Stomach (tissue), 9 donors: Measurements from ENCODE around the gene SMIM30. TPM values are rescaled to one million over a fixed set of nuclear protein-coding genes. Genes with fewer than 3 reads are reported as not detected.

ENCODE experiments used
- DNase-seq, 2 donors: peaks; one replicate each; pipeline versions ENCODE4 v3.0.0 to v3.0.0-alpha.2; 2013 to 2019
- H3K27ac ChIP-seq, 5 donors: fragments of 200-600 bp in 4 of 5; sonication (generic) in 4 of 5; one replicate each; pipeline ENCODE4 v1.5.1; 2013 to 2019; ENCODE audit warnings: mild to moderate bottlenecking in 1 of 5, moderate library complexity in 1 of 5
- H3K27me3 ChIP-seq, 3 donors: fragments of 200-600 bp; sonication (generic); one replicate each; pipeline ENCODE4 v1.5.1; 2017 to 2019; ENCODE audit warnings: mixed run types in 1 of 3
- H3K36me3 ChIP-seq, 4 donors: fragments of 200-600 bp; sonication (generic); 1 replicate in 3 of 4; 2 replicates in 1 of 4; pipeline ENCODE4 v1.5.1; 2016 to 2019
- H3K4me1 ChIP-seq, 4 donors: fragments of 200-600 bp; sonication (generic); one replicate each; pipeline ENCODE4 v1.5.1; 2016 to 2019
- H3K4me3 ChIP-seq, 4 donors: fragments of 200-600 bp; sonication (generic) in 3 of 4; one replicate each; pipeline ENCODE4 v1.5.1; 2016 to 2019; ENCODE audit warnings: mild to moderate bottlenecking in 1 of 4
- H3K9me3 ChIP-seq, 4 donors: fragments of 200-600 bp; sonication (generic); one replicate each; pipeline ENCODE4 v1.5.1; 2016 to 2019
- EP300 ChIP-seq: sonication (generic); formaldehyde crosslinking; IDR thresholded peaks from one replicate; pipeline ENCODE4 v1.6.1; 2017; ENCODE audit warnings: antibody characterized with exemption
- POLR2A ChIP-seq, 4 donors: fragments of 450-650 bp; IDR thresholded peaks; one replicate each; pipeline ENCODE4 v1.6.1; 2016; ENCODE audit warnings: antibody characterized with exemption in 4 of 4, control low read depth in 2 of 4, mild to moderate bottlenecking in 1 of 4, moderate library complexity in 1 of 4
- POLR2AphosphoS5 ChIP-seq, 3 donors: sonication (generic); formaldehyde crosslinking; IDR thresholded peaks; one replicate each; pipeline ENCODE4 v1.6.1; 2016; ENCODE audit warnings: antibody characterized with exemption in 3 of 3
- WGBS, 5 donors: extraction: QIAGEN DNeasy Blood & Tissue Kit in 3 of 5; methylation state at CpG; one replicate each; pipeline versions ENCODE4 v1.1.5 to v1.1.7; 2013 to 2018; 5-methylcytosine and 5-hydroxymethylcytosine counted together
- intact Hi-C: fragments of 100-400 bp; cut with DNase I; formaldehyde crosslinking; loops from one replicate; pipeline ENCODE4 v1.15.1; 2023; ENCODE audit warnings: low total_unique reads
- polyA plus RNA-seq, 3 donors: library from polyadenylated mRNA; stranded (reverse); fragments of 200-250 nt; gene quantifications; one replicate each; pipeline ENCODE4 v1.2.3, GENCODE V29; 2013
- total RNA-seq, 5 donors: library from RNA; depleted of rRNA; stranded (reverse); fragments of >200 nt; gene quantifications; one replicate each; pipeline versions ENCODE4 v1.1.0 to v1.2.3, GENCODE V29; 2014 to 2016
- TF ChIP-seq, protein P1 (sequence below), 7 experiments: fragments of 450-650 bp in 4 of 7; fragments of 200-600 bp in 3 of 7; sonication (generic) in 3 of 7; IDR thresholded peaks; one replicate each; pipeline ENCODE4 v1.5.1; 2016 to 2019; ENCODE audit warnings: antibody characterized with exemption in 7 of 7, control low read depth in 2 of 7, mild to moderate bottlenecking in 1 of 7
- donor health status: healthy with polysubstance abuse.
- donor health status: Bipolar disorder and iron deficiency.
- donor health status: healthy.

Gene SMIM30
- total and polyA plus RNA-seq, 8 donors, result 14.6 to 144 (median 59.7) TPM; not detected in 1

DNA sequence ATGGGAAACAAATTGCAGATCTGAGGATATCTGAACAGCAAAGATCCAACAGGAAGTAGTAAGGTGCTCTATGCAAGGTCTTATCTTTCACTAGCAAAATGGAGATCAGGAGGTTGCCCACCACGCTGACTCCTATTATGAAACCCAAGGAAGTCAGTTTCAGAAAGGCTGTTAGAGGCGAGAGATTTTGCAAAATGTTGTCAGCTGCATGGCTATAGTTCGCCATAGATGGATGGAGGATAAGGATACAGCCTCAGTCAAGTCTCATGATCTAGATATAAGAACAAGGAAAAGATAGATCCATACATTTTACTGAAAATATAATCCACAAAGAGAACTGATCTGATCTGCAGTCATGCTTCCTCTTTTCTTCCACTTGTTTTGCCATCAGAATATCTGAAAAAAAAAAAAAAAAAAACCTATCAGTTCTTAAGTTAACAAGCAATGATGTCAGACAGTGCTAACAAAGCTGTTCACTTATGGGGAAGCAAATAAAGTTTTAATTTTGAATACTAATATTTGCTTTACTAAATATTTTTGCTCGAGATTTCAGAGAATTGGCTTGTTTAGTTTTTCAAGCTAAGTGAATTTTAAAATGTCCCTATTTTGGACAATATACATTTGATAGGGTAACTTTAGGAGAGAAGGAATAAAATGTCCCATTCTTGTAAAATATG is 33.7 kb downstream of the SMIM30 start:
- intact Hi-C loops, result no loop called here
- 62 to 76% (median 64%) methylated on average over 4 of the region's 4 CpGs for WGBS, 5 donors

DNA sequence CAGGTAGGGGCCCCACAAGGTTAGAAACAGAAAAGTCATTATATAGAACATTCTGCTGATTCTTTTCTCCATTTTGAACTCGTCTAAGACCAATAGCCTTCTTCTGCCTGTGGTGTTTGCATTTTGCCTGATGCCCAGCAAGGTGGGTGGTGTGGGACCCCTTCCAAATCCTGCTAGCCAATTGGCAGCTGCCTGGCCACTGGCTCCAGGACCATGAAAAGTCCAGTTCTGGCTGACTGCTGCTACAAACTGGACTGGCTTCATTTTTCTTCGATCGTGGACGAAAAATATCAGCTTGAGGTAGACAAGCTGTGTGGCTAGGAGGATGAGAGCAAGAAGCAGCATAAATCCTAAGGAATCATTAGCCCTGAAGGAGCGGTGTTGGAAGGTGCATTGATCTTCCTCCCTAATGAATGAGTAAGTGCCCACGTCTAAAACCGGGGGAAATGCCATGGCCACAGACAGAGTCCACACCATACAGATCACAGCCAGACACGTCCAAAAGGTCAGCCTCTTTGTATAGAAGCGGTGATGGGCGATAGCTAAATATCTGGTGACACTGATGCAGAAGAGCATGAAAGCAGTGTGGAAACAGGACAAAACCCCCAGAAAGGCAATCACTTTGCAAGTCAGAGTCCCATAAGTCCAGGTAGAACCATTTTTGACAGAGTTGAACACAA is 34.4 kb downstream of the SMIM30 start:
- H3K36me3 ChIP-seq, result no peaks in the 10 kb centered on the region
- TF ChIP-seq POLR2AphosphoS5 (IDR thresholded peaks at IDR 0.05) (no peak), POLR2A (IDR thresholded peaks at IDR 0.05) (no peak), EP300 (no peak)
- TF ChIP-seq, protein P1, sequence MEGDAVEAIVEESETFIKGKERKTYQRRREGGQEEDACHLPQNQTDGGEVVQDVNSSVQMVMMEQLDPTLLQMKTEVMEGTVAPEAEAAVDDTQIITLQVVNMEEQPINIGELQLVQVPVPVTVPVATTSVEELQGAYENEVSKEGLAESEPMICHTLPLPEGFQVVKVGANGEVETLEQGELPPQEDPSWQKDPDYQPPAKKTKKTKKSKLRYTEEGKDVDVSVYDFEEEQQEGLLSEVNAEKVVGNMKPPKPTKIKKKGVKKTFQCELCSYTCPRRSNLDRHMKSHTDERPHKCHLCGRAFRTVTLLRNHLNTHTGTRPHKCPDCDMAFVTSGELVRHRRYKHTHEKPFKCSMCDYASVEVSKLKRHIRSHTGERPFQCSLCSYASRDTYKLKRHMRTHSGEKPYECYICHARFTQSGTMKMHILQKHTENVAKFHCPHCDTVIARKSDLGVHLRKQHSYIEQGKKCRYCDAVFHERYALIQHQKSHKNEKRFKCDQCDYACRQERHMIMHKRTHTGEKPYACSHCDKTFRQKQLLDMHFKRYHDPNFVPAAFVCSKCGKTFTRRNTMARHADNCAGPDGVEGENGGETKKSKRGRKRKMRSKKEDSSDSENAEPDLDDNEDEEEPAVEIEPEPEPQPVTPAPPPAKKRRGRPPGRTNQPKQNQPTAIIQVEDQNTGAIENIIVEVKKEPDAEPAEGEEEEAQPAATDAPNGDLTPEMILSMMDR (IDR thresholded peaks at IDR 0.05), result no peak
- no peaks in the 10 kb centered on the region for H3K9me3 ChIP-seq
- H3K27me3 ChIP-seq, result peaks cover 0 to 4% (median 0%) of the 10 kb centered on the region in 3 donors
- peak in 1 of 2 donors; percentile 3 for DNase-seq
- H3K4me3 ChIP-seq, result no peak overlapping the region
- no peak overlapping the region for H3K27ac ChIP-seq
- WGBS, 5 donors, result 81 to 92% (median 90%) methylated on average over 10 of the region's 10 CpGs
- H3K4me1 ChIP-seq, result peaks cover 9 to 31% (median 16%) of the 10 kb centered on the region in 4 donors
- intact Hi-C loops, result no loop called here

More for the DNA sequence above, 33.7 kb downstream of the SMIM30 start:
- Histone ChIP-seq H3K4me3 (no peak overlapping the region), H3K27ac (no peak overlapping the region), H3K9me3 (no peaks in the 10 kb centered on the region), H3K27me3 (peaks cover 0 to 4% (median 0%) of the 10 kb centered on the region in 3 donors), H3K4me1 (peaks cover 9 to 31% (median 16%) of the 10 kb centered on the region in 4 donors), H3K36me3 (no peaks in the 10 kb centered on the region)
- TF ChIP-seq POLR2AphosphoS5 (IDR thresholded peaks at IDR 0.05) (no peak), POLR2A (IDR thresholded peaks at IDR 0.05) (no peak)
- no peak for DNase-seq

- intact Hi-C loops, result no loop called here
- no peaks in the 10 kb centered on the region for H3K36me3 ChIP-seq
- 63 to 97% (median 87%) methylated on average over 1 of the region's 1 CpG for WGBS, 5 donors
These were observed 35.1 kb downstream of the SMIM30 start for GRCh38 chr7:113083132-113083815.

DNA sequence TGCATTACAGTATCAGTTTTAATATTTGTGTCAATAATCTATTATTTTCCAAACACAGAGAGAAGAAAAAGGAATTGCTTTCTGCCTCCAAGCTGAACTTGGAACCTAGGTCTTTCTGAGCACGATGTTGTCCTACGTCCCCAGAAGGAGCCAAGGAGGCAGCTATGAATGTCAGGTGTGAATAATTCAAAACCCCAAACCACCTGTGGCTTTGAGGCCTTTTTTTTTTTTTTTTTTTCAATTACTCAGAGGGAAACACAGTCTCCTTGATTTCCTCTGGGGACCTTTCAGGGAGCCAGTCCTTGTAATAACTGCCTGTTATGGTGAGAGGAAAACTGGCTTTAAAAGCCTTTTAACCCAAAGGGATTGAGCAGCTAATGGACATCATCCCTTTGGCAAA is 40.0 kb downstream of the SMIM30 start:
- Histone ChIP-seq H3K27ac (no peak overlapping the region), H3K9me3 (no peaks in the 10 kb centered on the region), H3K4me3 (no peak overlapping the region), H3K4me1 (no peaks in the 10 kb centered on the region), H3K36me3 (no peaks in the 10 kb centered on the region), H3K27me3 (no peaks in the 10 kb centered on the region)
- intact Hi-C loops, result no loop called here
- WGBS, 5 donors, result 23 to 46% (median 29%) methylated on average over 2 of the region's 2 CpGs
- TF ChIP-seq, protein P1 (IDR thresholded peaks at IDR 0.05), result no peak
- TF ChIP-seq POLR2AphosphoS5 (IDR thresholded peaks at IDR 0.05) (no peak), EP300 (no peak), POLR2A (IDR thresholded peaks at IDR 0.05) (no peak)
- DNase-seq, result no peak

More at GRCh38 chr7:113083132-113083815, 35.1 kb downstream of the SMIM30 start:
- Histone ChIP-seq H3K9me3 (no peaks in the 10 kb centered on the region), H3K4me1 (peaks cover 9 to 31% (median 16%) of the 10 kb centered on the region in 4 donors), H3K4me3 (no peak overlapping the region), H3K27ac (no peak overlapping the region), H3K27me3 (peaks cover 0 to 4% (median 0%) of the 10 kb centered on the region in 3 donors)
- peak in 1 of 2 donors; percentile 43 for DNase-seq
- no peak for TF ChIP-seq POLR2AphosphoS5 (IDR thresholded peaks at IDR 0.05)
- no peak for TF ChIP-seq POLR2A (IDR thresholded peaks at IDR 0.05)
- no peak for TF ChIP-seq EP300
- TF ChIP-seq, protein P1 (IDR thresholded peaks at IDR 0.05), result no peak
